Sigmoid colon (tissue), 4 donors: Measurements from ENCODE around the gene WNT9B.

Experiments used
- POLR2A ChIP-seq, 2 donors: fragments of 450-650 bp; IDR thresholded peaks; one replicate each; pipeline ENCODE4 v1.6.1; 2016; ENCODE audit warnings: antibody characterized with exemption in 2 of 2, mild to moderate bottlenecking in 2 of 2, moderate library complexity in 2 of 2
- POLR2AphosphoS5 ChIP-seq, 4 donors: sonication (generic); formaldehyde crosslinking; IDR thresholded peaks; one replicate each; pipeline ENCODE4 v1.6.1; 2017; ENCODE audit warnings: antibody characterized with exemption in 4 of 4
- TF ChIP-seq, protein P1 (sequence below), 4 experiments: fragments of 450-650 bp in 3 of 4; fragments of 200-600 bp in 1 of 4; IDR thresholded peaks; one replicate each; pipeline ENCODE4 v1.5.1; 2016 to 2019; ENCODE audit warnings: antibody characterized with exemption in 4 of 4, mild to moderate bottlenecking in 3 of 4, moderate library complexity in 2 of 4

DNA sequence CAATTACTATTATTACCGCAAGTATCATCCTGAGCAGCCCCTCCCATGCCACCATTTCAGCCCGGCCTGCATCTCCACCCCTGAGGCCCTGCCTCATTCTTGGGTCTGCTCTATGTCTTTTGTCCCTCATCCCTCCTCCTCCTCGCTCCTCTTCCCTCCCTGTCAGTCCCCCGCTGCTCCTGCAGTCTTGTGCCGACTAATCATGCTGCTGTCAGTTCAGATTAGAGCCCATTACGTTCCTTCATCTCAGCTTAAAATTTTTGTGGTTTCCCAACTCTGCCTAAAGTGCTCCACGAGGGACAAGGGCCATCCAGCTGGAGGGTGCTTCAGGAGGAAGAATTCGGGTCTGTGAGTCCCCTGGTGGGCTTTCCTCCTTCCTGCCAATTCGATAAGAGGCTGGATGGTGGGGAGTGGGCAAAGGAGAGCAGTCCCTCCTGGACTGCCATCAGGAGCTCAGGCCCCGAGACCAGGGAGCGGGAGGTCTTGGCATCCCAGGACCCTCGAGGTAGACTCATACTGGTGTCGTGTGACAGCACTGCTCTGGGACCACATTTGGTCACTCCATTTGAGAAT, 38.7 kb downstream of the WNT9B start:
- TF ChIP-seq, protein P1, sequence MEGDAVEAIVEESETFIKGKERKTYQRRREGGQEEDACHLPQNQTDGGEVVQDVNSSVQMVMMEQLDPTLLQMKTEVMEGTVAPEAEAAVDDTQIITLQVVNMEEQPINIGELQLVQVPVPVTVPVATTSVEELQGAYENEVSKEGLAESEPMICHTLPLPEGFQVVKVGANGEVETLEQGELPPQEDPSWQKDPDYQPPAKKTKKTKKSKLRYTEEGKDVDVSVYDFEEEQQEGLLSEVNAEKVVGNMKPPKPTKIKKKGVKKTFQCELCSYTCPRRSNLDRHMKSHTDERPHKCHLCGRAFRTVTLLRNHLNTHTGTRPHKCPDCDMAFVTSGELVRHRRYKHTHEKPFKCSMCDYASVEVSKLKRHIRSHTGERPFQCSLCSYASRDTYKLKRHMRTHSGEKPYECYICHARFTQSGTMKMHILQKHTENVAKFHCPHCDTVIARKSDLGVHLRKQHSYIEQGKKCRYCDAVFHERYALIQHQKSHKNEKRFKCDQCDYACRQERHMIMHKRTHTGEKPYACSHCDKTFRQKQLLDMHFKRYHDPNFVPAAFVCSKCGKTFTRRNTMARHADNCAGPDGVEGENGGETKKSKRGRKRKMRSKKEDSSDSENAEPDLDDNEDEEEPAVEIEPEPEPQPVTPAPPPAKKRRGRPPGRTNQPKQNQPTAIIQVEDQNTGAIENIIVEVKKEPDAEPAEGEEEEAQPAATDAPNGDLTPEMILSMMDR (IDR thresholded peaks at IDR 0.05): no peak
- TF ChIP-seq POLR2AphosphoS5 (IDR thresholded peaks at IDR 0.05): no peak
- no peak for TF ChIP-seq POLR2A (IDR thresholded peaks at IDR 0.05)
